ENCODE results near the gene P2RY13. TPM values are rescaled to one million over a fixed set of nuclear protein-coding genes. Genes with fewer than 3 reads are reported as not detected.

The P2RY13 gene
- total RNA-seq, result not detected in 2 replicates

GRCh38 chr3:151329363-151329762, at the start of gene P2RY13:
Gene P2RY13 (minus strand): TSS chr3:151329549. CDS start chr3:151329528, 21 bp downstream.

GRCh38 chr3:151316267-151316991, 12.9 kb downstream of the P2RY13 start, which contains the start of gene GPR87:
Gene GPR87 (minus strand): TSS chr3:151316820. CDS start chr3:151300100, 16,720 bp downstream.

GRCh38 chr3:151278230-151278629, 51.1 kb downstream of the P2RY13 start, which contains the start of gene P2RY14:
Gene P2RY14 (minus strand): TSS chr3:151278542. CDS start chr3:151214316, 64,226 bp downstream.

Other genes starting within 250 kb of the P2RY13 start
- under 0.01 and 0.14 TPM in 2 replicates for gene MED12L, start 243.9 kb downstream of the P2RY13 start, total RNA-seq
- not detected in 2 replicates for gene GPR171, start 126.3 kb downstream of the P2RY13 start, total RNA-seq
- not detected in 2 replicates for gene P2RY14, start 51.0 kb downstream of the P2RY13 start, total RNA-seq
- 92.6 and 121 TPM in 2 replicates for gene GPR87, start 12.7 kb downstream of the P2RY13 start, total RNA-seq
- gene P2RY12, start 55.2 kb upstream of the P2RY13 start, total RNA-seq, result not detected in 2 replicates
- under 0.01 TPM in 2 replicates for gene IGSF10, start 131.5 kb upstream of the P2RY13 start, total RNA-seq